Measurements from ENCODE around the gene UBE2QL1. TPM values are rescaled to one million over a fixed set of nuclear protein-coding genes. Genes with fewer than 3 reads are reported as not detected.

Gene UBE2QL1
- total RNA-seq, 2 experiments from 2014 or later = not detected

DNA sequence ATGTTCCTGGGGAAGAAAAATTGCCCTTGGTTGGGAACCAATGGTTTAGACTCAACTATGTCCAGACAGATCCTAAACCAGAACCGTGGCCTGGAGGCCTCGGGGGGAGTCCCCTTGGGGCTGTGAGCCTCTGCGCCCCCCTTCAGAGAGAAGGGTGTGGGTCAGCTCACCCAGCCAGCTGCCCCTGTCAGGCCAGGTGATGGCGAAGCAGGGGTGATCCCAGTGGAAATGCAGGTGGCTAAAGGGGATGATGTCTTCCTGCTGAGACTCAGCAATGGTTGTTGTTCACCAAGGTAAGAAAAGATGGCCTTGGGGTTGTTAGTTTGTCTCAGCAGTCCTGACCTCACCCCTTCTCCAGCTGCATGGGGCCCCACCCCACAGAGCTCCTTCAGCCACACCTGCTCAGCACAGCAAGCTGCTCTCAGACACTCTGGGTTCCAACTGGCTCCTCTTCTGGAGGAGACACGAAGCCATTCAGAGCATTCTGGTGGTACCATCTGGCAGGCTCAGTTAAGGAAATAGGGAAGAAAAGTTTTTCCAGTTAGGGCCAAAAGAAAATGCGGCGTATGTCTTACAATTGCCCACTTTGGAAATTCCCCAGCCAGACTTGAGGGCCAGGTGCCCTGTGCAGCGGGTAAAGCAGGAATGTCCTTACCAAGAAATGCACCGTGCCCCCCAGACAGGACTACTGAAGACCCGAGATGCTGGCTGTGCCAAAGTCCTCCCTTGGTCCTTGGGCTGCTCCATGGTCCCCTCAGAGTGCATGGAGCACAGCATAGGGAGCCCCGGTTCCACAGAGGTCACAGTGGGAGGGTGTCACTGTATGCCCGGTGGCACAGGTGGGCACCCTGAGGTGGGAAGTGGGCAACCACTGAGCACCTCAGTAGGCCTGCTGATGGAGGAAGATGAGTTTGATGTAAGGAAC lies 94.0 kb downstream of the UBE2QL1 start:
- intact Hi-C loops (cut with micrococcal nuclease) = no loop called here
- ChIA-PET CTCF (no interaction called here), POLR2A (no interaction called here)
- Mint-ChIP-seq H3K4me1 (ENCODE audit: low read depth) (no peaks in the 10 kb centered on the region), H3K27ac (no peak overlapping the region), H3K36me3 (no peaks in the 10 kb centered on the region), H3K27me3 (peaks cover 7% of the 10 kb centered on the region), H3K9me3 (no peaks in the 10 kb centered on the region), H3K4me3 (no peak overlapping the region)
- no peak for DNase-seq

DNA sequence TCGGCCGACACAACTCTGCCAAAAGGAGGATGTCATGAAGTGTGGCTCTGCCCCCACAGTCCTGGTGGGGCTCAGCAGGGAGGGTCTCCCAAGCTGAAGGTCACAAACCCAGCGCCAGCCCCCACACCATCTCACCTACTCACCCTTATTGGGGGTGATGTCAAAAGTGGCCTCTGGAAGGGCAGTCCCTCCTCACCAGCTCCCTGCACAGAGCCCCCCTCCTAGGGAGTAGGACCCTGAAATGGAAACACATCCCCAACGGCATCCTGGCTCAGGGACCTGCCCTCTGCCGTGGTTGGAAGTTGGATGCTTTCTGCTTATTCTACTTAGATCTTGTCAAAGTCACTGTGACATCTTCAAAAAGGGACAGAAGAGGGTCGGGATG lies 94.7 kb downstream of the UBE2QL1 start:
- H3K4me3 Mint-ChIP-seq = no peak overlapping the region
- DNase-seq = no peak
- peaks cover 7% of the 10 kb centered on the region for H3K27me3 Mint-ChIP-seq
- intact Hi-C loops (cut with micrococcal nuclease) = no loop called here
- POLR2A ChIA-PET = no interaction called here
- H3K9me3 Mint-ChIP-seq = peaks cover 2% of the 10 kb centered on the region
- no peaks in the 10 kb centered on the region for H3K36me3 Mint-ChIP-seq
- no peaks in the 10 kb centered on the region for H3K4me1 Mint-ChIP-seq (ENCODE audit: low read depth)
- no peak overlapping the region for H3K27ac Mint-ChIP-seq
- CTCF ChIA-PET = no interaction called here

DNA sequence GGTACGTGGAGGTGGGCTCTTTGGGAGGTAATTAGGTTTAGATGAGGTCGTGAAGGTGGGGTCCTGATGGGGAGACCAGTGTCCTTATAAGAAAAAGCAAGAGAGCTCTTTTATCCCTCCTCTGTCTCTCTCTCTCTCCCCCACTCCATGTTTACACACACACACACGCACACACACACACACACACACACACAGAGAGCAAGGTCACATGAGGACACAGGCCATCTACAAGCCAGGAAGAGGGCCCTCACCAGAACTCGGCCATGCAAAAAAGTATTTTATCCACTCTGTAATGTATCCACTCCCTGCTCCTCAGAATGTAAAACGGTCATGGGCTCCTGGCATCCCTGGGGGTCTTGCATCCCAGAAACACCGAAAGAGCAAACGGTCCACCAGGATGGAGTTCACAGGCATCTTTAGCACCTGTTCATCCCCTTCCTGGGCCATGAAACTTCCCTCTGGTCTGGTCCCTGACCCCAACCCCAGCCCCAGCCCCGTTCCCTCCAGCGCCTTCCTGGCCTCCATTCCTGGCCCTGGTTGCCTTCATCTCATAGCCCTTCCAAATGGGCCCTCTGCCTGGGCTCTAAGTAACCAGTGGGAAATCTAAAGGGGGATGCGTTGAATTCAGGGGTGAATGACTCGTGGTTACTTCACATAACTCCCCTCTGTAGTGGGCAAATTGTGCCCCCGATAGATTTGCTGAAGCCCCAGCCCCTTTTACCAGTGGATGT lies 95.3 kb downstream of the UBE2QL1 start:
- Mint-ChIP-seq H3K36me3 (no peaks in the 10 kb centered on the region), H3K9me3 (peaks cover 3% of the 10 kb centered on the region), H3K4me3 (no peak overlapping the region), H3K27ac (no peak overlapping the region), H3K4me1 (ENCODE audit: low read depth) (no peaks in the 10 kb centered on the region), H3K27me3 (peaks cover 7% of the 10 kb centered on the region)
- POLR2A ChIA-PET = no interaction called here
- DNase-seq = no peak
- CTCF ChIA-PET = no interaction called here
- intact Hi-C loops (cut with micrococcal nuclease) = no loop called here

Other genes starting within 250 kb of the UBE2QL1 start
- 10 to 100 TPM; 49.8 to 51.6 TPM for gene MED10, start 70.3 kb upstream of the UBE2QL1 start, total RNA-seq
- gene NSUN2, start 184.2 kb downstream of the UBE2QL1 start, total RNA-seq = 10 to 100 TPM; 78.5 to 86.7 TPM
- 10 to 100 TPM in 1 of 2 experiments, 1 to 10 TPM in 1; 9.5 to 11.0 TPM for gene SRD5A1, start 184.6 kb downstream of the UBE2QL1 start, total RNA-seq

All from activated CD4-positive, alpha-beta memory T cell treated with anti-CD3 and anti-CD28 coated beads for 36 hours (primary cell).